ENCODE data around the gene CCDC180.
"Not testable (repeated sequence)": the region's sequence is repeated elsewhere in the genome, so short reads cannot be mapped to it uniquely, and the experiment has no call there.

DNA sequence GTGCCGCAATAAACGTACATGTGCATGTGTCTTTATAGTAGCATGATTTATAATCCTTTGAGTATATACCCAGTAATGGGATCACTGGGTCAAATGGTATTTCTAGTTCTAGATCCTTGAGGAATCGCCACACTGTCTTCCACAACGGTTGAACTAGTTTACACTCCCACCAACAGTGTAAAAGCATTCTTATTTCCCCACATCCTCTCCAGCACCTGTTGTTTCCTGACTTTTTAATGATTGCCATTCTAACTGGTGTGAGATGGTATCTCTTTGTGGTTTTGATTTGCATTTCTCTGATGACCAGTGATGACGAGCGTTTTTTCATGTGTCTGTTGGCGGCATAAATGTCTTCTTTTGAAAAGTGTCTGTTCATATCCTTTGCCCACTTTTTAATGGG lies 28.2 kb downstream of the CCDC180 start:
- TF ChIP-seq PAX5 (IDR thresholded peaks at IDR 0.05; ENCODE audit: insufficient read depth, low read length, severe bottlenecking); POLR2A (IDR thresholded peaks at IDR 0.05; ENCODE audit: low read depth, low read length); POLR2AphosphoS5 (IDR thresholded peaks at IDR 0.05; ENCODE audit: low read depth, low read length); SPI1 (IDR thresholded peaks at IDR 0.05; ENCODE audit: low read depth, low read length); TAF1 (IDR thresholded peaks at IDR 0.05; ENCODE audit: low read depth, low read length): not testable (repeated sequence)
